HG03439 (cell line): Measurements from ENCODE around the gene AP1S1.

Experiments
- ATAC-seq: cut with Tn5 transposase; IDR thresholded peaks from one replicate; pipeline ENCODE4 v1.9.1; 2021; ENCODE audit warnings: mild to moderate bottlenecking, moderate library complexity; ENCODE audit not compliant: unreplicated experiment

Gene AP1S1

GRCh38 chr7:101169838-101170551 lies 15.7 kb downstream of the AP1S1 start:
- ATAC-seq: no peak

- no peak for ATAC-seq
Measured at GRCh38 chr7:101170617-101171441, 16.6 kb downstream of the AP1S1 start.

- no peak for ATAC-seq
Measured at GRCh38 chr7:101171442-101171837, 17.2 kb downstream of the AP1S1 start.

- no peak for ATAC-seq
Measured at GRCh38 chr7:101172005-101172853, 18.0 kb downstream of the AP1S1 start.

GRCh38 chr7:101172854-101173751 lies 18.8 kb downstream of the AP1S1 start:
- no peak for ATAC-seq

- ATAC-seq: no peak
Measured at GRCh38 chr7:101173752-101174244, 19.5 kb downstream of the AP1S1 start.

- ATAC-seq: no peak
Measured at GRCh38 chr7:101174322-101174854, 20.1 kb downstream of the AP1S1 start.

GRCh38 chr7:101175664-101176063 lies 21.4 kb downstream of the AP1S1 start:
- ATAC-seq: no peak

GRCh38 chr7:101177644-101178043 lies 23.4 kb downstream of the AP1S1 start:
- no peak for ATAC-seq

- ATAC-seq: no peak
Measured at GRCh38 chr7:101179117-101179516, 24.8 kb downstream of the AP1S1 start.

GRCh38 chr7:101179713-101180112 lies 25.4 kb downstream of the AP1S1 start:
- ATAC-seq: no peak

GRCh38 chr7:101180130-101180755 lies 26.0 kb downstream of the AP1S1 start, which contains the start of gene NAT16:
Gene NAT16 (minus strand): TSS chr7:101180293. CDS start chr7:101174807, 5,486 bp downstream.
- no peak for ATAC-seq

- no peak for ATAC-seq
Measured at GRCh38 chr7:101185258-101185839, 31.1 kb downstream of the AP1S1 start.

GRCh38 chr7:101186194-101186593 lies 31.9 kb downstream of the AP1S1 start:
- ATAC-seq: no peak

- no peak for ATAC-seq
Measured at GRCh38 chr7:101186844-101187428, 32.7 kb downstream of the AP1S1 start.

- ATAC-seq: no peak
Measured at GRCh38 chr7:101189109-101189508, 34.8 kb downstream of the AP1S1 start.

- no peak for ATAC-seq
Measured at GRCh38 chr7:101195884-101196283, 41.6 kb downstream of the AP1S1 start.

- ATAC-seq: no peak
Measured at GRCh38 chr7:101197991-101198390, 43.7 kb downstream of the AP1S1 start.

- no peak for ATAC-seq
Measured at GRCh38 chr7:101198476-101198875, 44.2 kb downstream of the AP1S1 start.
